Thyroid gland (tissue), 4 donors: ENCODE results near the gene FOXD2.

Experiments used
- POLR2A ChIP-seq, 2 donors: fragments of 450-650 bp; IDR thresholded peaks; one replicate each; pipeline ENCODE4 v1.6.1; 2017; ENCODE audit warnings: antibody characterized with exemption in 2 of 2, mild to moderate bottlenecking in 2 of 2, moderate library complexity in 1 of 2
- TF ChIP-seq, protein P1 (sequence below), 6 experiments: fragments of 200-600 bp in 3 of 6; fragments of 450-650 bp in 3 of 6; sonication (generic) in 3 of 6; IDR thresholded peaks; one replicate each; pipeline ENCODE4 v1.5.1; 2016 to 2019; ENCODE audit warnings: antibody characterized with exemption in 6 of 6, mild to moderate bottlenecking in 2 of 6, inconsistent platforms in 1 of 6, moderate library complexity in 1 of 6

DNA sequence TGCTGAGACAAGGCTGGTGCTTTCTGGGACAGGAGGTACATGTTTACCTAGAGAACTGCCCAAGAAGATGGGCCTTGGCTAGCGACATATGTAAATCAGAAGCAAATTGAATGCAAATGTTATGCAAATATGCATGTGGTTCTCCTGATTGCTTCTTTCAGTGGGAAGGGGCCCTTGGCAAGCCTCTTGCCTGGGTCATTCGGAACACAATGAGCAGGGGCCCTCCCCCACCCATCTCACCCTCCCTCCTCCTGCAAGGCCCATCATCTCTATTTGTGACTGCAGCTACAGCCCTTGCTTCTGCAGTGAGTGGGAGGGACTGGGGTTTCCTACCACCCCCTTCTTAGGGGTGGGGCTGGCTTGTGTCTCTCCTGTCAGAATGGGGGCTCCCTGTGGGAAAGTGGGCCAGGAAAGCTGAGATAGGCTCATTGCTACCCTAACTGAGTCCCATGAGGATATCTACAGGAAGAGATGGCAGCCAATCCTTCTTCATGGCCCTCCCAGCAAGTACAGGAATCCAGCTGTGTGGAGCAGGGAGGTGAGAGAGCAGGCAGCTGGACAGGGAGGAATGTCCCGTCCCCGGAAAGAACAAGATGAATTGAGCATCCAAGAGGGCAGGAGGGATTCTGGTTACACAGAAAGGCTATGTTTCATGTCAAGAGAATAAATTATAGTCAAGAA lies 31.0 kb downstream of the FOXD2 start:
- TF ChIP-seq, protein P1, sequence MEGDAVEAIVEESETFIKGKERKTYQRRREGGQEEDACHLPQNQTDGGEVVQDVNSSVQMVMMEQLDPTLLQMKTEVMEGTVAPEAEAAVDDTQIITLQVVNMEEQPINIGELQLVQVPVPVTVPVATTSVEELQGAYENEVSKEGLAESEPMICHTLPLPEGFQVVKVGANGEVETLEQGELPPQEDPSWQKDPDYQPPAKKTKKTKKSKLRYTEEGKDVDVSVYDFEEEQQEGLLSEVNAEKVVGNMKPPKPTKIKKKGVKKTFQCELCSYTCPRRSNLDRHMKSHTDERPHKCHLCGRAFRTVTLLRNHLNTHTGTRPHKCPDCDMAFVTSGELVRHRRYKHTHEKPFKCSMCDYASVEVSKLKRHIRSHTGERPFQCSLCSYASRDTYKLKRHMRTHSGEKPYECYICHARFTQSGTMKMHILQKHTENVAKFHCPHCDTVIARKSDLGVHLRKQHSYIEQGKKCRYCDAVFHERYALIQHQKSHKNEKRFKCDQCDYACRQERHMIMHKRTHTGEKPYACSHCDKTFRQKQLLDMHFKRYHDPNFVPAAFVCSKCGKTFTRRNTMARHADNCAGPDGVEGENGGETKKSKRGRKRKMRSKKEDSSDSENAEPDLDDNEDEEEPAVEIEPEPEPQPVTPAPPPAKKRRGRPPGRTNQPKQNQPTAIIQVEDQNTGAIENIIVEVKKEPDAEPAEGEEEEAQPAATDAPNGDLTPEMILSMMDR (IDR thresholded peaks at IDR 0.05), result no peak
- TF ChIP-seq POLR2A (IDR thresholded peaks at IDR 0.05), result no peak
